HepG2 (cell line): ENCODE results near the gene SERTAD3. TPM values are rescaled to one million over a fixed set of nuclear protein-coding genes. Genes with fewer than 3 reads are reported as not detected.
"Not testable (repeated sequence)": the region's sequence is repeated elsewhere in the genome, so short reads cannot be mapped to it uniquely, and the experiment has no call there.

ENCODE experiments used
- ATAC-seq: fragments of 200-7000 bp; cut with Tn5 transposase; 3 replicates; pipeline ENCODE4 v1.9.1; 2020; ENCODE audit warnings: mild to moderate bottlenecking, moderate library complexity
- BruUV-seq: library from RNA; stranded (reverse); fragments of 400-500 nt; replicated peaks from 2 replicates; lab custom pipeline; 2021; lab: Mats Ljungman, UMichigan
- CTCF ChIA-PET: fragments of 300-600 bp; formaldehyde crosslinking; extraction: SDS; loops from one replicate; lab custom pipeline; 2021; ENCODE audit warnings: low total read pairs, inconsistent platforms, low intra/inter-chr PET ratio; lab: Yijun Ruan, JAX
- POLR2A ChIA-PET: fragments of 350-600 bp; sonication (Branson Sonifier 250); formaldehyde crosslinking; loops from one replicate; lab custom pipeline; 2020; ENCODE audit warnings: antibody characterized with exemption, inconsistent platforms; lab: Yijun Ruan, JAX
- DNase-seq: peaks from one replicate; pipeline ENCODE4 v3.0.0-alpha.2; 2015; ENCODE audit warnings: low spot score
- FAIRE-seq: peaks from 3 replicates; lab custom pipeline; 2011; peaks lifted over from hg19 to GRCh38; lab: Jason Lieb, UNC
- H2AFZ ChIP-seq: one replicate; pipeline ENCODE4 v1.6.1; 2011; ENCODE audit warnings: low read length, inconsistent platforms
- H3K27ac ChIP-seq: fragments of 300-600 bp; 3 replicates; pipeline ENCODE4 v1.8.0; 2011; ENCODE audit warnings: mixed run types, mild to moderate bottlenecking, mixed read lengths, low read length, inconsistent platforms; ENCODE audit not compliant: insufficient read depth; ENCODE audit errors: extremely low read length
- H3K27me3 ChIP-seq, 2 experiments: fragments of 200-600 bp in 1 of 2; 2 replicates in 1 of 2; 3 replicates in 1 of 2; pipeline versions ENCODE4 v1.6.0 to v1.8.0; 2011; ENCODE audit warnings: low read length in 2 of 2, mild to moderate bottlenecking in 2 of 2, moderate library complexity in 2 of 2, inconsistent platforms in 1 of 2; ENCODE audit not compliant: insufficient read depth in 2 of 2, control insufficient read depth in 1 of 2
- H3K36me3 ChIP-seq, 2 experiments: fragments of 200-600 bp in 1 of 2; replicated peaks in 1 of 2; 2 replicates in 1 of 2; 3 replicates in 1 of 2; pipeline versions ENCODE4 v1.5.1 to v1.8.0; 2011; ENCODE audit warnings: low read length in 2 of 2, inconsistent platforms in 1 of 2; ENCODE audit not compliant: insufficient read depth in 2 of 2, control insufficient read depth in 1 of 2
- H3K4me1 ChIP-seq: 2 replicates; pipeline ENCODE4 v1.5.1; 2012; ENCODE audit warnings: low read length, inconsistent platforms; ENCODE audit not compliant: insufficient read depth
- H3K4me2 ChIP-seq: 2 replicates; pipeline ENCODE4 v1.6.0; 2011; ENCODE audit warnings: low read depth, low read length, inconsistent platforms
- H3K4me3 ChIP-seq, 3 experiments: fragments of 200-600 bp in 1 of 3; sonication (generic), shearing (Covaris generic) in 1 of 3; replicated peaks in 1 of 3; 2 replicates each; pipeline ENCODE4 v1.5.1; 2011 to 2016; ENCODE audit warnings: low read length in 3 of 3, inconsistent platforms in 2 of 3, low read depth in 2 of 3, mild to moderate bottlenecking in 2 of 3, control low read depth in 1 of 3, mixed read lengths in 1 of 3; ENCODE audit not compliant: insufficient read depth in 1 of 3
- H3K79me2 ChIP-seq: one replicate; pipeline ENCODE4 v1.6.1; 2011; ENCODE audit warnings: low read length, inconsistent platforms; ENCODE audit not compliant: insufficient read depth
- H3K9ac ChIP-seq: 2 replicates; pipeline ENCODE4 v1.6.0; 2011; ENCODE audit warnings: mild to moderate bottlenecking, low read depth, low read length, inconsistent platforms; ENCODE audit not compliant: insufficient read depth
- H3K9me3 ChIP-seq: 2 replicates; pipeline ENCODE4 v1.5.1; 2012; ENCODE audit warnings: mild to moderate bottlenecking, low read length
- H4K20me1 ChIP-seq: 2 replicates; pipeline ENCODE4 v1.6.0; 2011; ENCODE audit warnings: inconsistent platforms, mild to moderate bottlenecking, low read length, moderate library complexity; ENCODE audit not compliant: insufficient read depth
- ATF7 ChIP-seq, 2 experiments: fragments of 450-650 bp in 1 of 2; sonication (generic) in 1 of 2; formaldehyde crosslinking in 1 of 2; IDR thresholded peaks; 2 replicates each; pipeline versions ENCODE4 v1.4.0 to v1.6.1; 2016 to 2020; ENCODE audit warnings: antibody characterized with exemption in 1 of 2, mild to moderate bottlenecking in 1 of 2, missing genetic modification reagents in 1 of 2
- CEBPG ChIP-seq: IDR thresholded peaks from 2 replicates; pipeline ENCODE4 v1.6.1; 2016
- ZMYM3 ChIP-seq: sonication (generic); formaldehyde crosslinking; IDR thresholded peaks from 2 replicates; pipeline ENCODE4 v1.5.1; 2020; ENCODE audit warnings: mild to moderate bottlenecking, missing genetic modification reagents
- ZNF121 ChIP-seq: sonication (generic); formaldehyde crosslinking; IDR thresholded peaks from 2 replicates; pipeline ENCODE4 v1.5.0; 2020; ENCODE audit warnings: mild to moderate bottlenecking, missing genetic modification reagents
- WGBS: methylation state at CpG from one replicate; pipeline ENCODE4 v1.1.6; 2017; ENCODE audit warnings: low lambda C conversion rate; 5-methylcytosine and 5-hydroxymethylcytosine counted together
- in situ Hi-C: cut with HindIII; loops from 2 replicates; pipeline ENCODE4 v1.10.0; 2017; ENCODE audit warnings: low pct_unique_long_range_greater_than_20kb; ENCODE audit not compliant: extremely low pct_ligation_motif_present
- intact Hi-C: fragments of 100-400 bp; cut with micrococcal nuclease; formaldehyde crosslinking; loops from one replicate; pipeline ENCODE4 v1.10.0; 2022; ENCODE audit not compliant: unreplicated experiment
- polyA plus RNA-seq, 8 experiments: library from polyadenylated mRNA; depleted of rRNA in 3 of 8; stranded (reverse) in 7 of 8; unstranded in 1 of 8; fragments of >200 nt; fragmentation: Illumina TruSeq in 4 of 8; extraction: Trizol in 4 of 8; gene quantifications; 2 replicates each; pipeline versions ENCODE4 v1.2.1 to v1.2.3, GENCODE V29; 2011 to 2016; ENCODE audit warnings: low read depth in 4 of 8, missing spikeins in 1 of 8, mixed read lengths in 1 of 8; ENCODE audit not compliant: insufficient read depth in 1 of 8
- total RNA-seq, 5 experiments: library from RNA; depleted of rRNA; stranded (reverse); fragments of >200 nt; fragmentation: Illumina TruSeq; extraction: Trizol; gene quantifications; 2 replicates each; pipeline ENCODE4 v1.2.3, GENCODE V29; 2016; ENCODE audit warnings: low read depth in 1 of 5
- TF ChIP-seq, protein P1 (sequence below): sonication (generic); formaldehyde crosslinking; IDR thresholded peaks from 2 replicates; pipeline ENCODE4 v1.5.0; 2020; ENCODE audit warnings: mild to moderate bottlenecking, missing genetic modification reagents

Gene SERTAD3
- total and polyA plus RNA-seq, 2 of the 13 experiments (the other 11 are each of a cell fraction or from before 2014, with no cell fraction given) = 9.6 to 16.9 TPM

DNA sequence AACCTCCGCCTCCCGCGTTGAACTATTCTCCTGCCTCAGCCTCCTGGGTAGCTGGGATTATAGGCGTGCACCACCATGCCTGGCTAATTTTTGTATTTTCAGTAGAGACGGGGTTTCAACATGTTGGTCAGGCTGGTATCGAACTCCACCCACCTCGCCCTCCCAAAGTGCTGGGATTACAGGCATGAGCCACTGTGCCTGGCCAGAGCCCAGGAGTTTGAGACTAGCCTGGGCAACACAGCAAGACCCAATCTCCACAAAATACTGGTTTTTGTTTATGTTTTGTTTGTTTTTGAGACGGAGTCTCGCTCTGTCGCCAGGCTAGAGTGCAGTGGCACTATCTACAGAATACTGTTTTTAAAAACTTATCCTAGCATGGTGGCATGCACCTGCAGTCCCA lies 13.9 kb downstream of the SERTAD3 start:
- intact Hi-C loops, BruUV-seq, H3K79me2 ChIP-seq, ATAC-seq, H3K9ac ChIP-seq, DNase-seq, H3K4me2 ChIP-seq, H2AFZ ChIP-seq, H3K36me3 ChIP-seq, H4K20me1 ChIP-seq, in situ Hi-C loops, H3K27ac ChIP-seq, H3K27me3 ChIP-seq: not testable (repeated sequence)
- POLR2A ChIA-PET = interaction anchor here (1.0 to 1.2 kb wide), 2 partner anchors 10 to 36 kb away, joined by 3 to 7 read pairs; no protein-coding TSS in a partner anchor
- peaks cover 51% of the 10 kb centered on the region for H3K4me1 ChIP-seq
- WGBS = 93% methylated on average over 10 of the region's 10 CpGs
- TF ChIP-seq ZNF121 (CRISPR knock-in tag) = peak; percentile 73; the same call in 1 of the 2 replicates
- TF ChIP-seq, all 625 proteins: peak for 1; not testable (repeated sequence) for 624
- FAIRE-seq, CTCF ChIA-PET, H3K9me3 ChIP-seq, H3K4me3 ChIP-seq: not testable (repeated sequence)

DNA sequence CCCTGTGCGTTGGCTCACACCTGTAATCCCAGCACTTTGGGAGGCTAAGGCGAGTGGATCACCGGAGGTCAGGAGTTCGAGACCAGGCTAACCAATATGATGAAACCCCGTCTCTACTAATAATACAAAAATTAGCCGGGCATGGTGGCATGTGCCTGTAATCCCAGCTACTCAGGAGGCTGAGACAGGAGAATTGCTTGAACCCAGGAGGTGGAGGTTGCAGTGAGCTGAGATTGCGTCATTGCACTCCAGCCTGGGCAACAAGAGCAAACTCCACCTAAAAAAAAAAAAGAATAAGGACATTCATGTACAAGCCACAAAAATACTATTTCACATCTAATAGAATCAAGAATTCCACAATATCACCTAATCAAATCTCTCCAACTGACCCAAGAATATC lies 15.9 kb downstream of the SERTAD3 start:
- H2AFZ ChIP-seq; H3K27ac ChIP-seq; H3K9ac ChIP-seq; CTCF ChIA-PET; H3K4me2 ChIP-seq; H3K9me3 ChIP-seq; POLR2A ChIA-PET; BruUV-seq; H3K27me3 ChIP-seq; FAIRE-seq; DNase-seq; H3K36me3 ChIP-seq; in situ Hi-C loops; H4K20me1 ChIP-seq; ATAC-seq; H3K4me3 ChIP-seq; TF ChIP-seq ATF7 (CRISPR knock-in tag; IDR thresholded peaks at IDR 0.05): not testable (repeated sequence)
- 62% methylated on average over 7 of the region's 7 CpGs for WGBS
- TF ChIP-seq, protein P1, sequence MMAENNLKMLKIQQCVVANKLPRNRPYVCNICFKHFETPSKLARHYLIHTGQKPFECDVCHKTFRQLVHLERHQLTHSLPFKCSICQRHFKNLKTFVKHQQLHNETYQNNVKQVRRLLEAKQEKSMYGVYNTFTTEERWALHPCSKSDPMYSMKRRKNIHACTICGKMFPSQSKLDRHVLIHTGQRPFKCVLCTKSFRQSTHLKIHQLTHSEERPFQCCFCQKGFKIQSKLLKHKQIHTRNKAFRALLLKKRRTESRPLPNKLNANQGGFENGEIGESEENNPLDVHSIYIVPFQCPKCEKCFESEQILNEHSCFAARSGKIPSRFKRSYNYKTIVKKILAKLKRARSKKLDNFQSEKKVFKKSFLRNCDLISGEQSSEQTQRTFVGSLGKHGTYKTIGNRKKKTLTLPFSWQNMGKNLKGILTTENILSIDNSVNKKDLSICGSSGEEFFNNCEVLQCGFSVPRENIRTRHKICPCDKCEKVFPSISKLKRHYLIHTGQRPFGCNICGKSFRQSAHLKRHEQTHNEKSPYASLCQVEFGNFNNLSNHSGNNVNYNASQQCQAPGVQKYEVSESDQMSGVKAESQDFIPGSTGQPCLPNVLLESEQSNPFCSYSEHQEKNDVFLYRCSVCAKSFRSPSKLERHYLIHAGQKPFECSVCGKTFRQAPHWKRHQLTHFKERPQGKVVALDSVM (CRISPR knock-in tag) = peak; percentile 95
- peak; percentile 76 for TF ChIP-seq CEBPG
- peak; percentile 62; the same call in 1 of the 2 replicates for TF ChIP-seq ZMYM3
- peak; percentile 42; the same call in 1 of the 2 replicates for TF ChIP-seq ATF7 (IDR thresholded peaks at IDR 0.05)
- Histone ChIP-seq H3K79me2 (peaks cover 10% of the 10 kb centered on the region), H3K4me1 (peaks cover 41% of the 10 kb centered on the region)
- intact Hi-C loops = loop anchor here (10.0 kb wide), 1 partner anchor 83 kb away; the partner anchor contains the start of genes C19orf47 and PLD3
